Panc1 (cell line): ENCODE data around the gene CDC37. TPM values are rescaled to one million over a fixed set of nuclear protein-coding genes. Genes with fewer than 3 reads are reported as not detected.

Experiments
- ATAC-seq: fragments of 200-7000 bp; cut with Tn5 transposase; 2 replicates; pipeline ENCODE4 v1.9.1; 2020; ENCODE audit warnings: mild to moderate bottlenecking, moderate library complexity
- BruUV-seq: library from RNA; stranded (reverse); fragments of 400-500 nt; replicated peaks from 2 replicates; lab custom pipeline; 2021; lab: Mats Ljungman, UMichigan
- CTCF ChIA-PET: fragments of 300-600 bp; sonication (Branson Sonifier 250); formaldehyde crosslinking; loops from one replicate; lab custom pipeline; 2022; ENCODE audit warnings: antibody characterized with exemption; lab: Charles Lee
- POLR2A ChIA-PET: fragments of 300-600 bp; sonication (Branson Sonifier 250); formaldehyde crosslinking; loops from one replicate; lab custom pipeline; 2022; ENCODE audit warnings: antibody characterized with exemption; lab: Charles Lee
- DNase-seq: peaks from one replicate; pipeline ENCODE4 v3.0.0-alpha.2; 2010; ENCODE audit warnings: low read depth, low spot score
- H3K27ac ChIP-seq: 2 replicates; pipeline ENCODE4 v1.5.1; 2011; ENCODE audit warnings: mild to moderate bottlenecking, low read length, inconsistent platforms
- H3K27me3 ChIP-seq: fragments of 200-500 bp; sonication (Bioruptor generic); 2 replicates; pipeline ENCODE4 v1.6.0; 2014; ENCODE audit warnings: low read length, inconsistent platforms; ENCODE audit not compliant: control insufficient read depth, insufficient read depth
- H3K36me3 ChIP-seq: fragments of 200-500 bp; sonication (Bioruptor generic); 2 replicates; pipeline ENCODE4 v1.5.1; 2014; ENCODE audit warnings: inconsistent platforms, mild to moderate bottlenecking, low read length, moderate library complexity; ENCODE audit not compliant: control insufficient read depth, insufficient read depth
- H3K4me1 ChIP-seq: 2 replicates; pipeline ENCODE4 v1.5.1; 2011; ENCODE audit warnings: inconsistent platforms, mild to moderate bottlenecking, low read length, moderate library complexity; ENCODE audit not compliant: control insufficient read depth, insufficient read depth
- H3K4me3 ChIP-seq, 2 experiments: 2 replicates each; pipeline ENCODE4 v1.5.1; 2011 to 2012; ENCODE audit warnings: low read depth in 2 of 2, low read length in 2 of 2, mild to moderate bottlenecking in 2 of 2, inconsistent platforms in 1 of 2, moderate library complexity in 1 of 2
- H3K9me3 ChIP-seq: fragments of 200-500 bp; sonication (Bioruptor generic); 2 replicates; pipeline ENCODE4 v1.5.1; 2014; ENCODE audit warnings: low read depth, mild to moderate bottlenecking, inconsistent platforms, low read length, moderate library complexity; ENCODE audit not compliant: control insufficient read depth, insufficient read depth
- POLR2AphosphoS5 ChIP-seq: IDR thresholded peaks from 2 replicates; pipeline ENCODE4 v1.6.1; 2012; ENCODE audit warnings: mild to moderate bottlenecking, low read depth, low read length, moderate library complexity
- SIN3A ChIP-seq: IDR thresholded peaks from 2 replicates; pipeline ENCODE4 v1.6.1; 2012; ENCODE audit warnings: low read depth, mild to moderate bottlenecking, low read length, moderate library complexity, borderline replicate concordance; ENCODE audit not compliant: insufficient read depth
- TCF7L2 ChIP-seq: IDR thresholded peaks from 2 replicates; pipeline ENCODE4 v1.6.1; 2011; ENCODE audit warnings: mild to moderate bottlenecking, low read depth, low read length, inconsistent platforms
- in situ Hi-C: cut with HindIII; loops from 2 replicates; pipeline ENCODE4 v1.10.0; 2016; ENCODE audit warnings: low sequenced_read_pairs, low pct_unique_long_range_greater_than_20kb
- intact Hi-C: fragments of 100-400 bp; cut with micrococcal nuclease; formaldehyde crosslinking; loops from one replicate; pipeline ENCODE4 v1.10.0; 2022; ENCODE audit not compliant: unreplicated experiment
- total RNA-seq: library from RNA; stranded (reverse); gene quantifications from one replicate; pipeline ENCODE4 v1.2.1, GENCODE V29; 2021; ENCODE audit not compliant: unreplicated experiment
- TF ChIP-seq, protein P1 (sequence below), 2 experiments: IDR thresholded peaks; 2 replicates each; pipeline ENCODE4 v1.6.1; 2011 to 2012; ENCODE audit warnings: low read depth in 2 of 2, control low read depth in 1 of 2, low read length in 1 of 2, mild to moderate bottlenecking in 1 of 2, moderate library complexity in 1 of 2; ENCODE audit not compliant: insufficient read depth in 1 of 2
- TF ChIP-seq, protein P2 (sequence below): fragments of 450-650 bp; IDR thresholded peaks from 2 replicates; pipeline ENCODE4 v1.5.1; 2017; ENCODE audit warnings: mild to moderate bottlenecking

CDC37 gene
- total RNA-seq, 1 experiment from 2014 or later = 162 TPM

DNA sequence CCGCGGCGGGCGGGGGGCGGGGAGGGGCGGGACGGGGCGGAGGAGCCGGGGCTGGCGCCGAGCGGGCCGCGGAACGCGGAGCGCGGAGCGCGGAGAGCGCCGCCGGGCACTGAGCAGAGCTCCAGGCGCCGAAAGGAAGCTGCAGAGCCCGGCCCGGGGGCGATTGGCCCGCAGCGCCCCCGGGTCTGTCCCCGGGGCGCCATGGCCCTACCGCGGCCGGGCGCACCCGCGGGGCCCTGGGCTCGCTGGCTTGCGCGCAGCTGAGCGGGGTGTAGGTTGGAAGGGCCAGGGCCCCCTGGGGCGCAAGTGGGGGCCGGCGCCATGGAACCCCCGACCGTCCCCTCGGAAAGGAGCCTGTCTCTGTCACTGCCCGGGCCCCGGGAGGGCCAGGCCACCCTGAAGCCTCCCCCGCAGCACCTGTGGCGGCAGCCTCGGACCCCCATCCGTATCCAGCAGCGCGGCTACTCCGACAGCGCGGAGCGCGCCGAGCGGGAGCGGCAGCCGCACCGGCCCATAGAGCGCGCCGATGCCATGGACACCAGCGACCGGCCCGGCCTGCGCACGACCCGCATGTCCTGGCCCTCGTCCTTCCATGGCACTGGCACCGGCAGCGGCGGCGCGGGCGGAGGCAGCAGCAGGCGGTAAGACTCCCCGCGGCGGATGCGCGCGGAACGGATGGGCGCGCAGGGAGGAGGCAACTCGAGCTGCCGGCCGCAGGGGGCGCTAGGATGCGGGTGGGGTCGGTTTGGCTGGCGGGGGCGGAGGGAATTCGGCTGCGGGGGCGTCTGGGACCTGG lies 17.3 kb upstream of the CDC37 start, which contains the start of gene PDE4A:
TSS of gene PDE4A (plus strand) at position 95 of the 796 bp plus-strand sequence. CDS start at position 322, 227 bp downstream.
- Histone ChIP-seq H3K27ac (peak within 1 kb of the TSS; percentile 82), H3K9me3 (no peaks in the 10 kb centered on the region), H3K27me3 (no peaks in the 10 kb centered on the region), H3K4me1 (peaks cover 18% of the 10 kb centered on the region), H3K36me3 (no peaks in the 10 kb centered on the region; the same call in 1 of the 2 replicates), H3K4me3 (peak within 1 kb of the TSS; percentile 51 to 72)
- in situ Hi-C loops = no loop called here
- ChIA-PET POLR2A (no interaction called here), CTCF (interaction anchor here (0.6 kb wide), 1 partner anchor 297 kb away, joined by 3 read pairs; the partner anchor contains the start of gene DNM2)
- intact Hi-C loops = no loop called here
- TF ChIP-seq, protein P1, sequence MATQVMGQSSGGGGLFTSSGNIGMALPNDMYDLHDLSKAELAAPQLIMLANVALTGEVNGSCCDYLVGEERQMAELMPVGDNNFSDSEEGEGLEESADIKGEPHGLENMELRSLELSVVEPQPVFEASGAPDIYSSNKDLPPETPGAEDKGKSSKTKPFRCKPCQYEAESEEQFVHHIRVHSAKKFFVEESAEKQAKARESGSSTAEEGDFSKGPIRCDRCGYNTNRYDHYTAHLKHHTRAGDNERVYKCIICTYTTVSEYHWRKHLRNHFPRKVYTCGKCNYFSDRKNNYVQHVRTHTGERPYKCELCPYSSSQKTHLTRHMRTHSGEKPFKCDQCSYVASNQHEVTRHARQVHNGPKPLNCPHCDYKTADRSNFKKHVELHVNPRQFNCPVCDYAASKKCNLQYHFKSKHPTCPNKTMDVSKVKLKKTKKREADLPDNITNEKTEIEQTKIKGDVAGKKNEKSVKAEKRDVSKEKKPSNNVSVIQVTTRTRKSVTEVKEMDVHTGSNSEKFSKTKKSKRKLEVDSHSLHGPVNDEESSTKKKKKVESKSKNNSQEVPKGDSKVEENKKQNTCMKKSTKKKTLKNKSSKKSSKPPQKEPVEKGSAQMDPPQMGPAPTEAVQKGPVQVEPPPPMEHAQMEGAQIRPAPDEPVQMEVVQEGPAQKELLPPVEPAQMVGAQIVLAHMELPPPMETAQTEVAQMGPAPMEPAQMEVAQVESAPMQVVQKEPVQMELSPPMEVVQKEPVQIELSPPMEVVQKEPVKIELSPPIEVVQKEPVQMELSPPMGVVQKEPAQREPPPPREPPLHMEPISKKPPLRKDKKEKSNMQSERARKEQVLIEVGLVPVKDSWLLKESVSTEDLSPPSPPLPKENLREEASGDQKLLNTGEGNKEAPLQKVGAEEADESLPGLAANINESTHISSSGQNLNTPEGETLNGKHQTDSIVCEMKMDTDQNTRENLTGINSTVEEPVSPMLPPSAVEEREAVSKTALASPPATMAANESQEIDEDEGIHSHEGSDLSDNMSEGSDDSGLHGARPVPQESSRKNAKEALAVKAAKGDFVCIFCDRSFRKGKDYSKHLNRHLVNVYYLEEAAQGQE (IDR thresholded peaks at IDR 0.05; ENCODE audit: insufficient read depth in 1 of 2, low read depth in 2 of 2, low read length in 1 of 2) = no peak
- TF ChIP-seq TCF7L2 = no peak
- no peak for TF ChIP-seq POLR2AphosphoS5
- TF ChIP-seq SIN3A = 0 out of 2 replicates have a peak, but pooled peaks have one; percentile 51
- TF ChIP-seq, protein P2, sequence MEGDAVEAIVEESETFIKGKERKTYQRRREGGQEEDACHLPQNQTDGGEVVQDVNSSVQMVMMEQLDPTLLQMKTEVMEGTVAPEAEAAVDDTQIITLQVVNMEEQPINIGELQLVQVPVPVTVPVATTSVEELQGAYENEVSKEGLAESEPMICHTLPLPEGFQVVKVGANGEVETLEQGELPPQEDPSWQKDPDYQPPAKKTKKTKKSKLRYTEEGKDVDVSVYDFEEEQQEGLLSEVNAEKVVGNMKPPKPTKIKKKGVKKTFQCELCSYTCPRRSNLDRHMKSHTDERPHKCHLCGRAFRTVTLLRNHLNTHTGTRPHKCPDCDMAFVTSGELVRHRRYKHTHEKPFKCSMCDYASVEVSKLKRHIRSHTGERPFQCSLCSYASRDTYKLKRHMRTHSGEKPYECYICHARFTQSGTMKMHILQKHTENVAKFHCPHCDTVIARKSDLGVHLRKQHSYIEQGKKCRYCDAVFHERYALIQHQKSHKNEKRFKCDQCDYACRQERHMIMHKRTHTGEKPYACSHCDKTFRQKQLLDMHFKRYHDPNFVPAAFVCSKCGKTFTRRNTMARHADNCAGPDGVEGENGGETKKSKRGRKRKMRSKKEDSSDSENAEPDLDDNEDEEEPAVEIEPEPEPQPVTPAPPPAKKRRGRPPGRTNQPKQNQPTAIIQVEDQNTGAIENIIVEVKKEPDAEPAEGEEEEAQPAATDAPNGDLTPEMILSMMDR = peak; percentile 90
- peak; percentile 9 for ATAC-seq
- no peak for DNase-seq
- BruUV-seq = no TSS peak

DNA sequence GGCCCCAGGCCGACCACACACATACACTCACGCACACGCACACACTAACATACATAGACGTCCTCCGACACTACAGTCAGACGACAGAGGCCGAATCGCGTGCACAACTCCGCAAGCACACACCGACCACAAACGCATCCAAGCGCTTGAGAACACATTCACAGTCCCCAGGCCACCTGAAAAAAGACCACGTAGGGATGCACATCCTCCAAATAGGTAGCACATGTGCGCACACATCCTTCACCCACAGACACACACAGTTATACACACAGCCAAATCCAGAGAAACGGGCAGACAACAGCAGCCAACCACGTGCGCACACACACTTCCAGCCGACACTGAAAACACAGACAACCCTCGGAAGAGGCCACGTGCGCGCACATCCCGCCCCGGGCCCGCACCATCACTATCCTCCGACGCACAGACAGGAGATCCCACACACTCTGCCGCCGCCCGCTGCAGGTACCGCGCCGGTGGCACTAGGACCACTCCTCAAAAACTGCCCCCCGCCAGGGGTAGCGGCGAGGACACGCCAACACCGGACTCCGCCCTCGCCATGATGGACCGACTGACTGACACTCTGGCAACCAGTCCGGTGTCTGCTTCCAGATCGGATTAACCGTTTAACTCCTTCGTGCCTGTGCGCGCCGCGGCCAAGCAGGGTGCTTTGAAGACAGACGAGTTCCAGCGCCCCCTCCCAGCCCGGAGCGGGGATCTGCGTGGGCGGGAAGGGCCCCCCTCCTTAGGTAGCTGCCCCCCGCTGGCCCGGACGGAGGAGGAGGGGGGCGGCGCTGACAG lies 16.5 kb upstream of the CDC37 start:
- Histone ChIP-seq H3K9me3 (no peaks in the 10 kb centered on the region), H3K27ac (peak overlapping the region; percentile 82), H3K36me3 (no peaks in the 10 kb centered on the region; the same call in 1 of the 2 replicates), H3K4me3 (peak overlapping the region; percentile 51 to 72), H3K27me3 (no peaks in the 10 kb centered on the region), H3K4me1 (peaks cover 18% of the 10 kb centered on the region)
- DNase-seq (peak; percentile 61), ATAC-seq (peak; percentile 47)
- ChIA-PET CTCF (no interaction called here), POLR2A (no interaction called here)
- in situ Hi-C loops = no loop called here
- TSS peak; percentile 84 for BruUV-seq
- intact Hi-C loops = no loop called here
- TF ChIP-seq TCF7L2 (peak; percentile 45; the same call in 1 of the 2 replicates), SIN3A (0 out of 2 replicates have a peak, but pooled peaks have one; percentile 78)
- TF ChIP-seq, protein P1 (IDR thresholded peaks at IDR 0.05; ENCODE audit: insufficient read depth in 1 of 2, low read depth in 2 of 2, low read length in 1 of 2) = no peak
- TF ChIP-seq, protein P2 = no peak
